Measurements from ENCODE around the gene ACBD4. TPM values are rescaled to one million over a fixed set of nuclear protein-coding genes. Genes with fewer than 3 reads are reported as not detected.

ACBD4 gene
- total and polyA plus RNA-seq, 2 of the 13 experiments (the other 11 are each of a cell fraction or from before 2014, with no cell fraction given): 16.1 to 26.9 TPM

- in situ Hi-C loops (cut with HindIII; ENCODE audit: extremely low pct_ligation_motif_present, low pct_unique_long_range_greater_than_20kb) (loop anchor here (10.0 kb wide), 1 partner anchor 183 kb away; no protein-coding TSS in a partner anchor), intact Hi-C loops (cut with micrococcal nuclease; ENCODE audit: unreplicated experiment) (no loop called here)
- H3K9me3 ChIP-seq (ENCODE audit: low read length): no peaks in the 10 kb centered on the region
- WGBS (ENCODE audit: low lambda C conversion rate): 74% methylated on average over 8 of the region's 9 CpGs
- ATAC-seq (no peak; the same call in 2 of the 3 replicates), FAIRE-seq (no peak), DNase-seq (ENCODE audit: low spot score) (no peak)
- no peak overlapping the region for H2AFZ ChIP-seq (ENCODE audit: low read length)
- ChIA-PET CTCF (ENCODE audit: low intra/inter-chr PET ratio, low total read pairs) (interaction anchor here (1.9 kb wide), 1 partner anchor 25 kb away, joined by 12 read pairs; the partner anchor contains the start of gene PLCD3), POLR2A (interaction anchor here (1.1 to 2.4 kb wide), 3 partner anchors 9 to 22 kb away, joined by 3 to 14 read pairs (median 14); no protein-coding TSS in a partner anchor)
- H4K20me1 ChIP-seq (ENCODE audit: insufficient read depth, low read length): no peaks in the 10 kb centered on the region
- no peak overlapping the region for H3K27ac ChIP-seq (ENCODE audit: extremely low read length, insufficient read depth, low read length)
- no peaks in the 10 kb centered on the region for H3K27me3 ChIP-seq (ENCODE audit: control insufficient read depth in 1 of 2, insufficient read depth in 2 of 2, low read length in 2 of 2)
- TF ChIP-seq HMG20A (CRISPR knock-in tag; IDR thresholded peaks at IDR 0.05; ENCODE audit: borderline replicate concordance) (no peak), POLR2AphosphoS2 (IDR thresholded peaks at IDR 0.05; ENCODE audit: low read depth, low read length) (0 out of 2 replicates have a peak, but pooled peaks have one; percentile 13)
- peaks cover 36% of the 10 kb centered on the region for H3K4me1 ChIP-seq (ENCODE audit: insufficient read depth, low read length)
- peaks cover 37 to 52% of the 10 kb centered on the region in 2 experiments for H3K36me3 ChIP-seq (replicated peaks in 1 of 2; ENCODE audit: control insufficient read depth in 1 of 2, insufficient read depth in 2 of 2, low read length in 2 of 2)
- H3K4me3 ChIP-seq (replicated peaks in 1 of 3; ENCODE audit: insufficient read depth in 1 of 3, low read depth in 2 of 3, low read length in 3 of 3): no peak overlapping the region
- no TSS peak for BruUV-seq (replicated peaks)
- H3K79me2 ChIP-seq (ENCODE audit: insufficient read depth, low read length): no peaks in the 10 kb centered on the region
- no peak overlapping the region for H3K9ac ChIP-seq (ENCODE audit: insufficient read depth, low read depth, low read length)
- no peak overlapping the region for H3K4me2 ChIP-seq (ENCODE audit: low read depth, low read length)
Measured at GRCh38 chr17:45108051-45108450, 27.4 kb upstream of the ACBD4 start.

GRCh38 chr17:45108595-45109521 lies 26.6 kb upstream of the ACBD4 start:
- Histone ChIP-seq H3K4me3 (replicated peaks in 1 of 3; ENCODE audit: insufficient read depth in 1 of 3, low read depth in 2 of 3, low read length in 3 of 3) (no peak overlapping the region), H3K36me3 (replicated peaks in 1 of 2; ENCODE audit: control insufficient read depth in 1 of 2, insufficient read depth in 2 of 2, low read length in 2 of 2) (peaks cover 30 to 44% of the 10 kb centered on the region in 2 experiments), H3K79me2 (ENCODE audit: insufficient read depth, low read length) (no peaks in the 10 kb centered on the region), H3K9me3 (ENCODE audit: low read length) (no peaks in the 10 kb centered on the region), H3K27me3 (ENCODE audit: control insufficient read depth in 1 of 2, insufficient read depth in 2 of 2, low read length in 2 of 2) (no peaks in the 10 kb centered on the region), H3K27ac (ENCODE audit: extremely low read length, insufficient read depth, low read length) (peak overlapping the region; percentile 4), H2AFZ (ENCODE audit: low read length) (no peak overlapping the region), H3K4me2 (ENCODE audit: low read depth, low read length) (no peak overlapping the region), H4K20me1 (ENCODE audit: insufficient read depth, low read length) (no peaks in the 10 kb centered on the region), H3K4me1 (ENCODE audit: insufficient read depth, low read length) (peaks cover 45% of the 10 kb centered on the region), H3K9ac (ENCODE audit: insufficient read depth, low read depth, low read length) (no peak overlapping the region)
- ChIA-PET CTCF (ENCODE audit: low intra/inter-chr PET ratio, low total read pairs) (interaction anchor here (0.7 to 1.9 kb wide), 2 partner anchors 24 to 27 kb away, joined by 4 to 12 read pairs; partner anchors contain the start of genes ACBD4 and PLCD3), POLR2A (interaction anchor here (0.9 to 2.4 kb wide), 5 partner anchors 10 to 39 kb away, joined by 3 to 14 read pairs (median 4); partner anchors contain the start of gene HEXIM1)
- FAIRE-seq (peak; percentile 46), DNase-seq (ENCODE audit: low spot score) (no peak), ATAC-seq (peak; percentile 21)
- TSS peak; percentile 18 for BruUV-seq (replicated peaks)
- in situ Hi-C loops (cut with HindIII; ENCODE audit: extremely low pct_ligation_motif_present, low pct_unique_long_range_greater_than_20kb): loop anchor here (10.0 kb wide), 1 partner anchor 184 kb away; no protein-coding TSS in a partner anchor
- intact Hi-C loops (cut with micrococcal nuclease; ENCODE audit: unreplicated experiment): no loop called here
- 85% methylated on average over 11 of the region's 12 CpGs for WGBS (ENCODE audit: low lambda C conversion rate)
- no peak for TF ChIP-seq PLSCR1 (CRISPR knock-in tag; IDR thresholded peaks at IDR 0.05; ENCODE audit: borderline replicate concordance)
- peak; percentile 65 for TF ChIP-seq STAG1 (CRISPR knock-in tag; IDR thresholded peaks at IDR 0.05)
- no peak for TF ChIP-seq NR2F1 (CRISPR knock-in tag; IDR thresholded peaks at IDR 0.05)
- TF ChIP-seq SP140L (CRISPR knock-in tag; IDR thresholded peaks at IDR 0.05; ENCODE audit: borderline replicate concordance): no peak
- TF ChIP-seq GMEB2 (CRISPR knock-in tag; IDR thresholded peaks at IDR 0.05; ENCODE audit: low read depth): no peak
- no peak for TF ChIP-seq SNRNP70 (IDR thresholded peaks at IDR 0.05; ENCODE audit: low read depth, low read length)
- 0 out of 2 replicates have a peak, but pooled peaks have one; percentile 12 for TF ChIP-seq SALL2 (CRISPR knock-in tag; IDR thresholded peaks at IDR 0.05)
- peak; percentile 78 for TF ChIP-seq AGO2 (optimal IDR thresholded peaks at IDR 0.05; ENCODE audit: low read depth, low read length)
- TF ChIP-seq ZNF549 (CRISPR knock-in tag; IDR thresholded peaks at IDR 0.05): no peak
- no peak for TF ChIP-seq ZNF83 (CRISPR knock-in tag; IDR thresholded peaks at IDR 0.05; ENCODE audit: borderline replicate concordance)
- TF ChIP-seq PPARG (CRISPR knock-in tag; conservative IDR thresholded peaks at IDR 0.05): no peak
- no peak for TF ChIP-seq ZNF333 (CRISPR knock-in tag; IDR thresholded peaks at IDR 0.05; ENCODE audit: borderline replicate concordance)
